ENCODE measurements around the gene EIF2AK2.

Gene EIF2AK2

GRCh38 chr2:37083873-37084794 is 72.6 kb downstream of the EIF2AK2 start, which contains the start of the genes GPATCH11 and HEATR5B:
Gene GPATCH11, plus strand, starts transcription at chr2:37084518. Its CDS starts 3,864 bp downstream, at chr2:37088382.
Gene HEATR5B, minus strand, starts transcription at chr2:37084372. Its CDS starts 958 bp downstream, at chr2:37083414.
- ChIA-PET CTCF (no interaction called here), POLR2A (interaction anchor here (1.1 kb wide), 1 partner anchor 268 kb away, joined by 3 read pairs; no protein-coding TSS in a partner anchor)
- TF ChIP-seq SUZ12 (IDR thresholded peaks at IDR 0.05) (no peak), L3MBTL2 (conservative IDR thresholded peaks at IDR 0.05) (peak; percentile 82), PKNOX1 (IDR thresholded peaks at IDR 0.05) (peak; percentile 27; the same call in 1 of the 2 replicates), ELF4 (IDR thresholded peaks at IDR 0.05) (peak; percentile 43; the same call in 1 of the 2 replicates)
- peak; percentile 99 for DNase-seq (ENCODE audit: extremely low spot score)

- ChIA-PET POLR2A (no interaction called here), CTCF (no interaction called here)
- DNase-seq (ENCODE audit: extremely low spot score): no peak
- no peak for TF ChIP-seq ELF4 (IDR thresholded peaks at IDR 0.05)
- TF ChIP-seq SUZ12 (IDR thresholded peaks at IDR 0.05): no peak
- no peak for TF ChIP-seq PKNOX1 (IDR thresholded peaks at IDR 0.05)
- TF ChIP-seq LEF1 (IDR thresholded peaks at IDR 0.05; ENCODE audit: borderline replicate concordance): no peak
- TF ChIP-seq TARDBP (IDR thresholded peaks at IDR 0.05): no peak
- TF ChIP-seq L3MBTL2 (conservative IDR thresholded peaks at IDR 0.05): no peak
- TF ChIP-seq ARNT (IDR thresholded peaks at IDR 0.05): no peak
- TF ChIP-seq CTBP1 (IDR thresholded peaks at IDR 0.05; ENCODE audit: borderline replicate concordance): no peak
Measured at GRCh38 chr2:37080689-37081088, 76.1 kb downstream of the EIF2AK2 start.

GRCh38 chr2:37080266-37080665 is 76.5 kb downstream of the EIF2AK2 start:
- CTCF ChIA-PET: no interaction called here
- TF ChIP-seq FOXK2 (IDR thresholded peaks at IDR 0.05): no peak
- TF ChIP-seq HDGF (IDR thresholded peaks at IDR 0.05; ENCODE audit: borderline replicate concordance): no peak
- TF ChIP-seq FOXA1 (IDR thresholded peaks at IDR 0.05): no peak
- TF ChIP-seq FOXM1 (IDR thresholded peaks at IDR 0.05; ENCODE audit: borderline replicate concordance): no peak
- TF ChIP-seq ZNF384 (IDR thresholded peaks at IDR 0.05): no peak
- TF ChIP-seq L3MBTL2 (conservative IDR thresholded peaks at IDR 0.05): no peak
- TF ChIP-seq ARNT (IDR thresholded peaks at IDR 0.05): no peak
- TF ChIP-seq BHLHE40 (IDR thresholded peaks at IDR 0.05; ENCODE audit: borderline replicate concordance): no peak
- no peak for TF ChIP-seq NFRKB (IDR thresholded peaks at IDR 0.05)
- TF ChIP-seq PKNOX1 (IDR thresholded peaks at IDR 0.05): no peak
- TF ChIP-seq SUZ12 (IDR thresholded peaks at IDR 0.05): no peak
- no peak for TF ChIP-seq SP1 (IDR thresholded peaks at IDR 0.05)
- no peak for TF ChIP-seq CTBP1 (IDR thresholded peaks at IDR 0.05; ENCODE audit: borderline replicate concordance)
- TF ChIP-seq LEF1 (IDR thresholded peaks at IDR 0.05; ENCODE audit: borderline replicate concordance): no peak
- no peak for TF ChIP-seq TARDBP (IDR thresholded peaks at IDR 0.05)
- TF ChIP-seq ELF4 (IDR thresholded peaks at IDR 0.05): no peak
- POLR2A ChIA-PET: no interaction called here
- no peak for DNase-seq (ENCODE audit: extremely low spot score)

- CTCF ChIA-PET: no interaction called here
Measured at GRCh38 chr2:37070931-37071330, 85.8 kb downstream of the EIF2AK2 start.

GRCh38 chr2:37068686-37069085 is 88.1 kb downstream of the EIF2AK2 start:
- TF ChIP-seq LEF1 (IDR thresholded peaks at IDR 0.05; ENCODE audit: borderline replicate concordance): no peak
- no peak for TF ChIP-seq CTBP1 (IDR thresholded peaks at IDR 0.05; ENCODE audit: borderline replicate concordance)
- TF ChIP-seq HDGF (IDR thresholded peaks at IDR 0.05; ENCODE audit: borderline replicate concordance): no peak
- TF ChIP-seq NFRKB (IDR thresholded peaks at IDR 0.05): no peak
- no peak for TF ChIP-seq FOXK2 (IDR thresholded peaks at IDR 0.05)
- TF ChIP-seq FOXM1 (IDR thresholded peaks at IDR 0.05; ENCODE audit: borderline replicate concordance): no peak
- no peak for TF ChIP-seq FOXA1 (IDR thresholded peaks at IDR 0.05)
- TF ChIP-seq ZNF384 (IDR thresholded peaks at IDR 0.05): no peak
- TF ChIP-seq TARDBP (IDR thresholded peaks at IDR 0.05): no peak
- TF ChIP-seq SP1 (IDR thresholded peaks at IDR 0.05): no peak
- no peak for TF ChIP-seq SUZ12 (IDR thresholded peaks at IDR 0.05)
- TF ChIP-seq ELF4 (IDR thresholded peaks at IDR 0.05): no peak
- ChIA-PET POLR2A (no interaction called here), CTCF (no interaction called here)
- no peak for DNase-seq (ENCODE audit: extremely low spot score)

More at GRCh38 chr2:37070931-37071330, 85.8 kb downstream of the EIF2AK2 start:
- POLR2A ChIA-PET: no interaction called here
- TF ChIP-seq CTBP1 (IDR thresholded peaks at IDR 0.05; ENCODE audit: borderline replicate concordance) (no peak), HDGF (IDR thresholded peaks at IDR 0.05; ENCODE audit: borderline replicate concordance) (no peak), SP1 (IDR thresholded peaks at IDR 0.05) (no peak), LEF1 (IDR thresholded peaks at IDR 0.05; ENCODE audit: borderline replicate concordance) (no peak), PKNOX1 (IDR thresholded peaks at IDR 0.05) (no peak), L3MBTL2 (conservative IDR thresholded peaks at IDR 0.05) (no peak), TARDBP (IDR thresholded peaks at IDR 0.05) (no peak), FOXA1 (IDR thresholded peaks at IDR 0.05) (no peak)
- DNase-seq (ENCODE audit: extremely low spot score): no peak

Data from HEK293T (cell line).